Kidney tubule cell (primary cell): ENCODE results near the gene TGFBR3.

Experiments used
- DNase-seq: peaks from one replicate; pipeline ENCODE4 v3.0.0-alpha.2; 2018; ENCODE audit warnings: low spot score

The TGFBR3 gene

DNA sequence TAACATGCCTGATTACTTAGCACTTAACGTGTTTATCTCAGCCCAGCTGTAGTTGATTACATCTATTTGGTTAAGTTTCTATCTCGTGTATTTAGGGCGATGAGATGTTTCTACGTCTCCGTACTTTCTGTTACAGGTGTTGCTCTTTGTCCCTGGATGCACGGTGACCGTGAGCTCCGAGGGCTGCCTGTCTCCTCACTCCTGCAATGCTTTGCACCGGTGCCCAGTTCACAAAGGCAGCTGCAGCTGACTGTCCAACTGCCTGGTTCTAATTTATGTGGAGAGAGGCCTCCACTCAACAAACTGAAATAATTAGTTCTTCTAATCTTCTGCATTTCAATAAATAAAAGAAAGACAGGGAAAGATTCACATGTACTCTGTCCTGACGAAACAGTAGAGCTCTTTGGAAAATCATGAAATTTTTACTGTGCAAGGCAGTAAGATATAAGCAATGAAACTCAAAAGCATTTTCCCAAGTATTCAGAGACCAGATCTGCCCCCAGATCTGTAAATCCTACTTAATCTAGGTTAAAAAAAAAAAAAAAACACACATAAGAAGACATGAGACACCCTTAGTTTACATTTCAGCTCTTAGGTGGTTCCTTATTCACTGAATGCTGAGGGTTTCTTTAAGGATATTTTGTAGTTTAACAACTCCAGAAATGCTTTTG, 108.2 kb downstream of the TGFBR3 start:
- no peak for DNase-seq

DNA sequence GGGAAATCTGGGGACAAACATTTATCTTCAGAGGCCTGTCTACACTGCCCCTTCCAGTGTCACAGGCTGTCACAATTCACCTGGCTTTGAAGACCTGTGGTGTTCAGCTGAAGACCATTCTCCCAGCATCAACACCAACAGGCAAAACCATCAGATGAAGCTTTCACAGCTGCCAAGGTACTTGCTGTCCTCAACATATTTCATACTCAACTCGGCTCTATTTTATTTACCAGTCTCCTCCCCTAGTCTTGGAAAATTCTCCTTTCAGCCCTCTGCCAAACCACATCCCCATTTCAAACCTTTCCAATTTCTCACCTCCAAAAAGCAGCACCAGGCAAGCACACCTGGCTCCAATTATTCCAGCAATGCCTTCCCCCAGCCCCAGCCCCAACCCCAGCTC, 108.8 kb downstream of the TGFBR3 start:
- no peak for DNase-seq

GRCh38 chr1:91776068-91776794, 109.7 kb downstream of the TGFBR3 start:
- no peak for DNase-seq

- DNase-seq: no peak
Measured at GRCh38 chr1:91775227-91775626, 110.7 kb downstream of the TGFBR3 start.

GRCh38 chr1:91774520-91775203, 111.3 kb downstream of the TGFBR3 start:
- peak; percentile 8 for DNase-seq

DNA sequence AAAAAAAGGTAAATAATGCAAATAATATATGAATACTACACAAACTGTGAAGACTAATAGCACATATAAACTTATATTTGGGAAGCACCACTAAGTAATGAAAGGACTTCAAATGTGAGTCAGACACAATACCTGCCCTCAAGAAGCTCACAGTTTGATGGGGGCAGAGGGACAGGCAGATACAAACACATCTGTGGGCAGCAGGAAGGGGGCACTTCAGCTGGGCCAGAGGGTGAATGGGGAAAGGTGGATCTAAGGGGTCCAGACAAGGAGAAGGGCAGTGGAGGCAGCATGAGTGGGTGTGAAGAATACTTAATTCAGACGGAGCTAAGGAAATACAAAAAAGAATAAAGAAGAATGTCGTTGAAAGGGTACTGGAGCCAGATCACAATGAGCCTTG, 114.2 kb downstream of the TGFBR3 start:
- DNase-seq: no peak

GRCh38 chr1:91770667-91771268, 115.2 kb downstream of the TGFBR3 start:
- no peak for DNase-seq

- DNase-seq: no peak
Measured at GRCh38 chr1:91769742-91770141, 116.2 kb downstream of the TGFBR3 start.

DNA sequence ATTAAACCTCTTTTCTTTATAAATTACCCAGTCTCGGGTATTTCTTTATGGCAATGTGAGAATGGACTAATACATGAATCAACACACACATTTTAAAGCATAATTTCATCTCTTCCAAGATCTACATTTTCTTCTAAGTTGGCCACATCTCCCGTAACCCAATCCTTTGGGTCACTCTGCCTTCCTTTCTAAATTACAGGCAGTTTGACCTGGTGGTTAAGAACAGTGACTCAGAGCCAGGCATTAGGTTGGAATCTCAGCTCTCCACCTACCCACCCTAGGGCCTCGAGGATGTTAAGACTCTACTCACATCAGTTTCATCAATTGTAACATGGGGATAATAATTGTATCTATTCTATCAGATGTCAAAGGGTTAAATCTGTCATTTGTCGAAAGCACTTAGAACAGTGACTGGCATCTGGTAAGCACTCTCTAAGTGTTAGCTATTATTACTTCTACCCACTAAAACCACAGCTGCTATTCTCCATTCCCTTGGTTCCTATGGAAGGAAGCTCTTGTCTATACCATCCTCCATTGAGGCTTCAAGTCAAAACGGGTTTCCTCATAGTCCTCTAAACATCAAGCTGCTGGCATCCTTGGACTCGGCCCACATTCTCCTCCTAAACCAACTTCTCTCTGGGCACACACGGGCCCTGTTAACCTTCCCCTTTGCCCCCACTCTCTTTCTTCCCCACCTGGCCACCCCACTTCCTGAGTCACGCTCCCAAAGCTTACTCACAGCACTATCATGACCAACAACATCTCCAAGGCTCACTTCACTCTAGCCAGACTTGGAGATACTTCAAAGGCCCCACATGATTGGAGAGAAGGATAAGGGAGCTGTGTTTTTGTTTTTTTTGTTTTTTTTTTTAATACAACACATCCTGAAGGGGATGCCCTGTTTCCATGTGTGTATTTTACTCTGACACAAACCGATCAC, 116.9 kb downstream of the TGFBR3 start:
- DNase-seq: peak; percentile 30

- DNase-seq: no peak
Measured at GRCh38 chr1:91768120-91768519, 117.8 kb downstream of the TGFBR3 start.

DNA sequence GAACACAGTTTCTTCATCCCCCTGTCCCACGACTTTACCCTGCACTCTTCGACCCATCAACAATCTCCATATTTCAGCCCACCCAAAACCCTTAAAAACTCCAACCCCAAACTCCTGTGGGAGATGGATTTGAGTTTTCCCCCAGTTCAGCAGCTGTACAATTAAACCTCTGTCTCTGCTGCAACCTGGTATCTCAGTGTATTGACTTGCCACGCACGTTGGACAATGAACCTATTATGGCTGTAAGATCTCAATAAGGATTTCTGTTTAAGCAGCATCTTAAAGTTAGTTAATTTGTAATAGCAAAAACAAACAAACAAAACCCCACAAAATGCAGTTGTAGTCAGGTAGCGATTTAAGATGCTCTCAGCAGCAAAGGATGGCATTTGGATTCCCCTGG, 119.1 kb downstream of the TGFBR3 start:
- no peak for DNase-seq

GRCh38 chr1:91765880-91766443, 120.0 kb downstream of the TGFBR3 start:
- no peak for DNase-seq

GRCh38 chr1:91765293-91765692, 120.7 kb downstream of the TGFBR3 start:
- no peak for DNase-seq

GRCh38 chr1:91764471-91765115, 121.4 kb downstream of the TGFBR3 start:
- DNase-seq: no peak

DNA sequence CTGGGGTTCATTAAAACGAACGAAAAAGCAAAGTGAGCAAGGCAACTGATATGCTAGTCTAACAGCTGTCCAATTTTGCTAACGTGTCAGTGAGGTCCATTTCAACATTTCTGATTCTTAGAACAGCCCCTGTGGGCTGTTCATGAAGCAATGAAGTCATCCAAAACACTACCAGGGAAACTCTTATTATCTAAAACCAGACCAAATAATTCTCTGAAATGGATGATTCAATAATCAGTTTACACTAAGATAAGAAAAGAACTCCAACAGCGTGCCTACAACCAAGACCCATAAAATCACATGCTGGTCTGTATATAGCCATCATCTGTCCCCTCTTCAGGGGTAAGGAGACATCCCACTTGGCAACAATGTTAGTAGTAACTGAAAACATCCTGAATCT, 122.7 kb downstream of the TGFBR3 start:
- no peak for DNase-seq

DNA sequence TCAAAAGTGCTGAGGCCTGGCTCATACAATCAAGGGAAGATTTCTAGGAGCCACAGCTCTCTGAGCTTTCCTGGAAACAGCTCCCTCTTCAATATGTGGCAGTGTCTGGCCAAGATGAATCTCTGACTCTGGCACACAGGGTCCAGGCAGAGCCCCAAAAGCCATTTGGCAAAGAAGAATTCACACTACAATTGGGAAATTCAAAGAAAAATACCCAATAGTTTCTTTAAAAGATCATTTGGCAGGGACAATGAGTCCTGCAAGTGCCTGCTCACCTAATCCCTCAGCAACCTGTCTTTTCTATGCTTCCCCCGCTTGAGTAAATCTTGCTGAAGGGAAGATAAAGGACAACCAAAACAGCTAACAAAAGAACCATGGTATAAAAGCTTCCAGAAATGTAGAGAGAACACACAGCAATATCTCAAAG, 124.6 kb downstream of the TGFBR3 start:
- no peak for DNase-seq

- no peak for DNase-seq
Measured at GRCh38 chr1:91760512-91760911, 125.4 kb downstream of the TGFBR3 start.

DNA sequence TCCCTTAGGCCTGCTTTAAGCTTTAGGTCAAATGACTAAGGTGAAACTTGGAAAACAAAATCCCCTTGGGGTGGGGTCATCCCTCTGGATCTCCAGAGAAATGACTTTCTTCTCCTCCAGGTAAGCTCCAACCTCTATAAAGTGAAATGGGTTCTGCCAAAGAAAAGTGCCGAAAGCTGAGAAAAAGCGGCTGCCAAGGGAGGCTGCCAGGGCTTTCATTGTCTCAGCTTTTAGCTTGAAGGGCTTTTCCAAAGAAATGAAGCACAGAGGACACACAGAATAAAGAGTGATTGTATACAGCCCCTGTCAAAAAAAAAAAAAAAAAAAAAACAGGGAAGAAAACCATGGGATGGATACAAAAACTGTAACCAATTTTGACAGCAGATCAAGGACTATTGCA, 126.9 kb downstream of the TGFBR3 start:
- DNase-seq: no peak

DNA sequence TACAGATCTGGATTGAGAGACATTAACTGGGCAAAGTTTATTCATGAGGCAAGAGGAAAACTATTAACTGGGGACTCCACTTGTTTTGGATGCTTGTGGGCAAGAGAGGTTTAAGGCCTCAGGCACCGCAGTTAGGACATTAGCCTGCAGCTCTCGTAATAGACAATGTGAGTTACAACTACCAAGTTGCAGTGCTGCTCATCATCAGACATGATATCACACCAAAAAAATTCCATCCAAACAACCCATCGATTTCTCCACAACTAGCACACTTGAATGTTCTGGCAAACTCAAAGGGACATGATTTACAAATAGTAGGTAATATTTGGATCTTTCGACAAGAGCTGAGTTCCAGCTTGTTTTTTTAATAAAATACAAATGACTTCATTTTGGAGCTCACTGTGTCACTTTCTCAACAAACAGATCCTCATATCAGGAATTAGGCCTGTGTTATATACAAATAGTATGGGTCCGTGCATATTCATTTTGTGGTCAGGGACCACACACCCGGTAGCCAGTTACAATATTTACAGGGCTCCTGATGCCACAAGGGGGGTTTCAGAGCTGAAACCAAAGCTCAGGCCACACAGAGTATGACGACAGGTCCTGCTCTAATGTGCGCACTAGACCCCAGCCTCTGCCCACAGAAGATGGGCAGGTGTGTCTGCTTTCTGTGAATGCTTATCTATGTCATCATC, 128.0 kb downstream of the TGFBR3 start:
- DNase-seq: no peak

GRCh38 chr1:91755702-91756287, 130.2 kb downstream of the TGFBR3 start:
- no peak for DNase-seq
